ENCODE data around the gene OSCP1. TPM values are rescaled to one million over a fixed set of nuclear protein-coding genes. Genes with fewer than 3 reads are reported as not detected.

Gene OSCP1
- total RNA-seq, 4 donors from 2014 or later: 8.2 to 10.8 (median 9.6) TPM

DNA sequence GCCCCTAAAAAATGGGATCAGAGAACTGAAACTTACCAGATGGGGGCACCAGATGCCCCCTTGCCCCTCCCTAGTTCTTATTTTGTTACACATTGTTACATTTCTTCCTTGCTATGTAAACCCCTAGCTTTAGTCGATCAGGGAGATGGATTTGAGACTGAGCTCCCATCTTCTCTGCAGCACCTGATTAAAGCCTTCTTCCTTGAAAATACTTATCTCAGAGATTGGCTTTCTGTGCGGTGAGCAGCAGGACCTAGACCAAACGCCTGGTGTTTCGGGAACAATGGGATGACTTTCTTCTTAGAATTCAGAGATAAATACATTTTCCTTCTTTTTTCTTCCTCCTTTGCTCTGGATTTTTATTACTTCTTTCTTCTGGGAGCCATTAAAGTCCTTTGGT, 35.9 kb downstream of the OSCP1 start:
- intact Hi-C loops (cut with DNase I): no loop called here
- DNase-seq (ENCODE audit: extremely low spot score): no peak
- Histone ChIP-seq H3K4me1 (peaks cover 0 to under 1% (median 0%) of the 10 kb centered on the region in 4 donors), H3K36me3 (peaks cover 0 to 23% (median 10%) of the 10 kb centered on the region in 4 donors), H3K9me3 (no peaks in the 10 kb centered on the region), H3K27me3 (no peaks in the 10 kb centered on the region), H3K27ac (replicated peaks in 1 of 4) (no peak overlapping the region), H3K4me3 (no peak overlapping the region)
- WGBS: 91% methylated on average over 4 of the region's 4 CpGs
- TF ChIP-seq, protein P1, sequence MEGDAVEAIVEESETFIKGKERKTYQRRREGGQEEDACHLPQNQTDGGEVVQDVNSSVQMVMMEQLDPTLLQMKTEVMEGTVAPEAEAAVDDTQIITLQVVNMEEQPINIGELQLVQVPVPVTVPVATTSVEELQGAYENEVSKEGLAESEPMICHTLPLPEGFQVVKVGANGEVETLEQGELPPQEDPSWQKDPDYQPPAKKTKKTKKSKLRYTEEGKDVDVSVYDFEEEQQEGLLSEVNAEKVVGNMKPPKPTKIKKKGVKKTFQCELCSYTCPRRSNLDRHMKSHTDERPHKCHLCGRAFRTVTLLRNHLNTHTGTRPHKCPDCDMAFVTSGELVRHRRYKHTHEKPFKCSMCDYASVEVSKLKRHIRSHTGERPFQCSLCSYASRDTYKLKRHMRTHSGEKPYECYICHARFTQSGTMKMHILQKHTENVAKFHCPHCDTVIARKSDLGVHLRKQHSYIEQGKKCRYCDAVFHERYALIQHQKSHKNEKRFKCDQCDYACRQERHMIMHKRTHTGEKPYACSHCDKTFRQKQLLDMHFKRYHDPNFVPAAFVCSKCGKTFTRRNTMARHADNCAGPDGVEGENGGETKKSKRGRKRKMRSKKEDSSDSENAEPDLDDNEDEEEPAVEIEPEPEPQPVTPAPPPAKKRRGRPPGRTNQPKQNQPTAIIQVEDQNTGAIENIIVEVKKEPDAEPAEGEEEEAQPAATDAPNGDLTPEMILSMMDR (IDR thresholded peaks at IDR 0.05): no peak
- TF ChIP-seq EP300 (IDR thresholded peaks at IDR 0.05): no peak
- TF ChIP-seq POLR2AphosphoS5 (IDR thresholded peaks at IDR 0.05): no peak
- TF ChIP-seq POLR2A (IDR thresholded peaks at IDR 0.05; ENCODE audit: low read depth): no peak

DNA sequence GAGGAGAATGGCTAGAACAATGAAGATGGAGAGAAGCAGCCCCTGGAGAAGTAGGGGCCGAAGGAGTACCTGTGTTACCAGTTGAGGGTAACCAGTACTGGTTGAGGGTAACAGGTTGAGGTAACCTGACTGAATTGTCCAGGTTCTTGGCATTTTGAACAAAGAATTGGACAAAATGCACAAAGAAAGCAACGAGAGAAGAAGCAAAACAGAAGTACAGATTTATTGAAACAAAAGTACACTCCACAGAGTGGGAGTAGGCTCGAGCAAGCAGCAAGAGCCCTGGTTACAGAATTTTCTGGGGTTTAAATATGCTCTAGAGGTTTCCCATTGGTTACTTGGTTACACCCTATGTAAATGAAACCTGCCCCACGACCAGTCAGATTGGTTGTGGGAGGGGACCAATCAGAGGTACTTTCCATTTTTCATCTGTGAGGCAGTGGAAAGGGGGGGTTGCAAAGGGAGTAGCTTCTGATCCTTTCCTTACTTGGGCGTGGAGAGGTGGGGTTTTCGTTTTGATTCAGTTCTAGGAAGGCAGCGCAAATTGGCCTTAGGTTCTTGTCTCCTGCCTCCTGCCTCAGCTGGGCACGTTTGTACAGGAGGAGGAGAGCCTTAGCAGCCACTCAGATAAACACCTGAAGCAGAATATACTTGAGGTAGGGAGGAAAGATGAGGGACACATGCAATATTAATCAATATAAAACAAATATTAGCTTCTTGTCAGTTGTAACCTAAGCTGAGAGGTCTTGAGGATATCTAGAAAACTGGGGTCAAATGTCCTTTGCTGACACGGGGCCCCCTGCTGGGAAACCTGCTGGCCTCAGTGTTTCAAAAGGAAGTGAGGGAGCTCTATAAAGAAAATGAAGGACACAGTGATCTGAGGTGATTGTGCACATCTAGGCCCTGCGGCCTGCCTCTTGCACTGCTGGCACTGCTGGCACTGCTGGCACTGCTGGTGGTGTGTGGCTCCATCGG, 38.3 kb downstream of the OSCP1 start:
- H3K36me3 ChIP-seq: peaks cover 0 to 4% (median 0%) of the 10 kb centered on the region in 4 donors
- no peak for DNase-seq (ENCODE audit: extremely low spot score)
- intact Hi-C loops (cut with DNase I): no loop called here
- H3K9me3 ChIP-seq: no peaks in the 10 kb centered on the region
- H3K4me3 ChIP-seq: no peak overlapping the region
- WGBS: 68% methylated on average over 11 of the region's 11 CpGs
- H3K4me1 ChIP-seq: no peaks in the 10 kb centered on the region
- TF ChIP-seq EP300 (IDR thresholded peaks at IDR 0.05) (no peak), POLR2AphosphoS5 (IDR thresholded peaks at IDR 0.05) (no peak), POLR2A (IDR thresholded peaks at IDR 0.05; ENCODE audit: low read depth) (no peak)
- TF ChIP-seq, protein P1 (IDR thresholded peaks at IDR 0.05): no peak
- H3K27ac ChIP-seq (replicated peaks in 1 of 4): no peak overlapping the region
- H3K27me3 ChIP-seq: no peaks in the 10 kb centered on the region

DNA sequence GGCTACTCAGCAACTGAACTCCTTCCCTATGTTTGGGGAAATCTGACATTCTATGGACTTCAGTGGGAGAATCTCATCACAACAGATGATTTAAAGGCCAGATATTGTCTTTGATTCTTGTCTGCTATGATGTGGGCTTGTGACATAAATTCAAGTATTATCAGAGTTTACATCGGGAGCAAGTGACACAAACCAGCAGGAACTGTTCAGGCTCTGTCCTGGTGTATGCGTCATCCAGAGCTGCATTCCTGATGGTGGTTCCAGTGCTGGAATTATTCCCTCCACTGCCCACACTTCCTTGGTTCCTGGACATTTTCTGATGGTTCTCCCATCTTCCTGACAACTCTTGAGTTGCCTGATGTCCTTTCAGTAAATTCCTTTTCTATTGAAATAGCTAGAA, 41.8 kb downstream of the OSCP1 start:
- no peak for DNase-seq (ENCODE audit: extremely low spot score)
- Histone ChIP-seq H3K4me3 (no peak overlapping the region), H3K27me3 (no peaks in the 10 kb centered on the region), H3K36me3 (no peaks in the 10 kb centered on the region), H3K9me3 (no peaks in the 10 kb centered on the region), H3K27ac (replicated peaks in 1 of 4) (no peak overlapping the region), H3K4me1 (no peaks in the 10 kb centered on the region)
- 76% methylated on average over 2 of the region's 2 CpGs for WGBS
- intact Hi-C loops (cut with DNase I): no loop called here
- TF ChIP-seq EP300 (IDR thresholded peaks at IDR 0.05): no peak
- TF ChIP-seq POLR2A (IDR thresholded peaks at IDR 0.05; ENCODE audit: low read depth): no peak
- TF ChIP-seq, protein P1 (IDR thresholded peaks at IDR 0.05): no peak
- no peak for TF ChIP-seq POLR2AphosphoS5 (IDR thresholded peaks at IDR 0.05)

DNA sequence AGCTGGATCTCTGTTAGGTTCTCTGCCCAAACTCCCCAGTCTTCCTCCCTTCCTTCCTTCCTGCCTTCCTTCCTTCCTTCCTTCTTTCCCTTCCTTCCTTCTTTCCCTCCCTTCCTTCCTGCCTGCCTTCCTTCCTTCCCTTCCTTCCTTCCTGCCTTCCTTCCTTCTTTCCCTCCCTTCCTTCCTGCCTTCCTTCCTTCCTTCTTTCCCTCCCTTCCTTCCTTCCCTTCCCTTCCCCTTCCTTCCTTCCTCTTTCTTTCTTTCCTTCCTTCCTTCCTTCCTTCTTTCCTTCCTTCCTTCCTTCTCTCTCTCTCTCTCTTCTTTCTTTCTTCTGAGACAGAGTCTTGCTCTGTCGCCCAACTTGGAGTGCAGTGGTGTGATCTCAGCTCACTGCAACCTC, 43.8 kb downstream of the OSCP1 start:
- WGBS: 71% methylated on average over 1 of the region's 1 CpG
- Histone ChIP-seq H3K4me1 (no peaks in the 10 kb centered on the region), H3K27ac (replicated peaks in 1 of 4) (no peak overlapping the region), H3K27me3 (no peaks in the 10 kb centered on the region), H3K4me3 (no peak overlapping the region), H3K36me3 (no peaks in the 10 kb centered on the region), H3K9me3 (no peaks in the 10 kb centered on the region)
- no peak for DNase-seq (ENCODE audit: extremely low spot score)
- intact Hi-C loops (cut with DNase I): no loop called here
- TF ChIP-seq EP300 (IDR thresholded peaks at IDR 0.05): no peak
- no peak for TF ChIP-seq POLR2AphosphoS5 (IDR thresholded peaks at IDR 0.05)
- no peak for TF ChIP-seq POLR2A (IDR thresholded peaks at IDR 0.05; ENCODE audit: low read depth)
- TF ChIP-seq, protein P1 (IDR thresholded peaks at IDR 0.05): no peak

All from esophagus muscularis mucosa (tissue), 4 donors.